Panc1 (cell line): ENCODE data around the gene BARX1.

Experiments used
- POLR2AphosphoS5 ChIP-seq: IDR thresholded peaks from 2 replicates; pipeline ENCODE4 v1.6.1; 2012; ENCODE audit warnings: mild to moderate bottlenecking, low read depth, low read length, moderate library complexity
- SIN3A ChIP-seq: IDR thresholded peaks from 2 replicates; pipeline ENCODE4 v1.6.1; 2012; ENCODE audit warnings: low read depth, mild to moderate bottlenecking, low read length, moderate library complexity, borderline replicate concordance; ENCODE audit not compliant: insufficient read depth
- TCF7L2 ChIP-seq: IDR thresholded peaks from 2 replicates; pipeline ENCODE4 v1.6.1; 2011; ENCODE audit warnings: mild to moderate bottlenecking, low read depth, low read length, inconsistent platforms
- TF ChIP-seq, protein P1 (sequence below): fragments of 450-650 bp; IDR thresholded peaks from 2 replicates; pipeline ENCODE4 v1.5.1; 2017; ENCODE audit warnings: mild to moderate bottlenecking
- TF ChIP-seq, protein P2 (sequence below), 2 experiments: IDR thresholded peaks; 2 replicates each; pipeline ENCODE4 v1.6.1; 2011 to 2012; ENCODE audit warnings: low read depth in 2 of 2, control low read depth in 1 of 2, low read length in 1 of 2, mild to moderate bottlenecking in 1 of 2, moderate library complexity in 1 of 2; ENCODE audit not compliant: insufficient read depth in 1 of 2

DNA sequence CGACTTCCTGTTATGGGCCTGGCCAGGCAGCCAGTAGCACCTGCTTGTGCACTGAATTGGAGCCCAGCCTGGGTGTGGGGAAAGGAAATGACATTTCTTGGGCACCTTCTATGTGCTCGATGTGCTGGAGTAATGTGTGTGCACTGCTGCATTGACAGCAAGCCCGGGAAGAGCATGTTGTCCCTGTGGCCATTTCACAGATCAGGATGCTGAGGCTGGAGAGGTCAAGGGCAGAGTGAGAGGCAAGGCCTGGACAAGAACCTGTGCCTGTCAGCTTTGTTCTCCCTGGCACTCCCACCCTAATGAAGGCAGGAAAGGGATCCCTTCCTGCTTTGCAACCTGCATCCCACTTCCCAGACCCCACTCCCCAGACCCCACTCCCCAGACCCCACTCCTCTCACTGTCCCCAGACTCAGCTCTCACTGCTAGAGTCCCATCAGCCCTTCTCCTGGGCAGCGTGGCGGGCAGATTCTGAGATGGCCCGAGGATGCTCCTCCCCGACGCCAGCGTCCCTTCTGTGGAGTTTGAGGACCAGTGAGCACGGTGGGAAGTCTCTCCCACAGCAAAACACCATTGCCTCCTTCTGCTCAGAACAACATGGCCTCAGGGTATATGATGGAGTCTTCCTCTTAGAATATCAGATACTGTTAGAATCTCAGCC lies 49.6 kb downstream of the BARX1 start:
- no peak for TF ChIP-seq SIN3A
- TF ChIP-seq, protein P1, sequence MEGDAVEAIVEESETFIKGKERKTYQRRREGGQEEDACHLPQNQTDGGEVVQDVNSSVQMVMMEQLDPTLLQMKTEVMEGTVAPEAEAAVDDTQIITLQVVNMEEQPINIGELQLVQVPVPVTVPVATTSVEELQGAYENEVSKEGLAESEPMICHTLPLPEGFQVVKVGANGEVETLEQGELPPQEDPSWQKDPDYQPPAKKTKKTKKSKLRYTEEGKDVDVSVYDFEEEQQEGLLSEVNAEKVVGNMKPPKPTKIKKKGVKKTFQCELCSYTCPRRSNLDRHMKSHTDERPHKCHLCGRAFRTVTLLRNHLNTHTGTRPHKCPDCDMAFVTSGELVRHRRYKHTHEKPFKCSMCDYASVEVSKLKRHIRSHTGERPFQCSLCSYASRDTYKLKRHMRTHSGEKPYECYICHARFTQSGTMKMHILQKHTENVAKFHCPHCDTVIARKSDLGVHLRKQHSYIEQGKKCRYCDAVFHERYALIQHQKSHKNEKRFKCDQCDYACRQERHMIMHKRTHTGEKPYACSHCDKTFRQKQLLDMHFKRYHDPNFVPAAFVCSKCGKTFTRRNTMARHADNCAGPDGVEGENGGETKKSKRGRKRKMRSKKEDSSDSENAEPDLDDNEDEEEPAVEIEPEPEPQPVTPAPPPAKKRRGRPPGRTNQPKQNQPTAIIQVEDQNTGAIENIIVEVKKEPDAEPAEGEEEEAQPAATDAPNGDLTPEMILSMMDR, result no peak
- TF ChIP-seq POLR2AphosphoS5, result no peak
- TF ChIP-seq, protein P2, sequence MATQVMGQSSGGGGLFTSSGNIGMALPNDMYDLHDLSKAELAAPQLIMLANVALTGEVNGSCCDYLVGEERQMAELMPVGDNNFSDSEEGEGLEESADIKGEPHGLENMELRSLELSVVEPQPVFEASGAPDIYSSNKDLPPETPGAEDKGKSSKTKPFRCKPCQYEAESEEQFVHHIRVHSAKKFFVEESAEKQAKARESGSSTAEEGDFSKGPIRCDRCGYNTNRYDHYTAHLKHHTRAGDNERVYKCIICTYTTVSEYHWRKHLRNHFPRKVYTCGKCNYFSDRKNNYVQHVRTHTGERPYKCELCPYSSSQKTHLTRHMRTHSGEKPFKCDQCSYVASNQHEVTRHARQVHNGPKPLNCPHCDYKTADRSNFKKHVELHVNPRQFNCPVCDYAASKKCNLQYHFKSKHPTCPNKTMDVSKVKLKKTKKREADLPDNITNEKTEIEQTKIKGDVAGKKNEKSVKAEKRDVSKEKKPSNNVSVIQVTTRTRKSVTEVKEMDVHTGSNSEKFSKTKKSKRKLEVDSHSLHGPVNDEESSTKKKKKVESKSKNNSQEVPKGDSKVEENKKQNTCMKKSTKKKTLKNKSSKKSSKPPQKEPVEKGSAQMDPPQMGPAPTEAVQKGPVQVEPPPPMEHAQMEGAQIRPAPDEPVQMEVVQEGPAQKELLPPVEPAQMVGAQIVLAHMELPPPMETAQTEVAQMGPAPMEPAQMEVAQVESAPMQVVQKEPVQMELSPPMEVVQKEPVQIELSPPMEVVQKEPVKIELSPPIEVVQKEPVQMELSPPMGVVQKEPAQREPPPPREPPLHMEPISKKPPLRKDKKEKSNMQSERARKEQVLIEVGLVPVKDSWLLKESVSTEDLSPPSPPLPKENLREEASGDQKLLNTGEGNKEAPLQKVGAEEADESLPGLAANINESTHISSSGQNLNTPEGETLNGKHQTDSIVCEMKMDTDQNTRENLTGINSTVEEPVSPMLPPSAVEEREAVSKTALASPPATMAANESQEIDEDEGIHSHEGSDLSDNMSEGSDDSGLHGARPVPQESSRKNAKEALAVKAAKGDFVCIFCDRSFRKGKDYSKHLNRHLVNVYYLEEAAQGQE (IDR thresholded peaks at IDR 0.05; ENCODE audit: insufficient read depth in 1 of 2, low read depth in 2 of 2, low read length in 1 of 2), result no peak
- TF ChIP-seq TCF7L2, result no peak
